ENCODE results near the gene PNMA6E.
"Not testable (repeated sequence)": the region's sequence is repeated elsewhere in the genome, so short reads cannot be mapped to it uniquely, and the experiment has no call there.

The PNMA6E gene

DNA sequence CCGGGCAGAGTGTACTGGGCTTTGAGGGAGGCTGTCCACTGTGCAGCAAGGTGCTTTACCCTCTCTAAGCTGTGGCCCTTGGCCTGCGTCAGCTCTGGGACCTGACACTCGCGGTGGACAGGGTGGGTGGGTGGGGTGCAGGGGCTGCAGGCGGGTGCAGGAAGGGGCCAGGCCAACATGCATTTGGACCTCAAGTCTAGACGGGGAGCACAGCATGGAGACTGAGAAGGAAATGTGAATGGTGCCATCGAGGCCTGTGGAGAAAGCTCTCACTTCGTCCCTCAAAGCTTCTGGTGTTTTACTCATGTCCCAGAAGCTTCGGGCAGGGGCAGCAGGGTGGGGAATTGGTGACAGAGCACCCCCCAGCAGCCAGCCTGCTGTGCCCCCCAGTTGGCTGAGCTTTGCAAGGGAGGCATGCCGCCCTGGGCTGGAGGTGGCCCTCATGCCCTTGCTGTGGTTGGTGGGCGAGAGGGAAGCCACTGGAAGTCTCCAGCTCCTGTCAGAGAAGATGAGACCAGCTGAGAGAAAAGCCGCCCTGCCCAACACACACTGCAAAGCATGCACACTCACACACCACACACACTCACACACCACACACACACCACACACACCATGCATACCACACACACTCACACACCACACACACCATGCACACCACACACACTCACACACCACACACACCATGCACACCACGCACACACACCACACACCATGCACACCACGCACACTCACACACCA lies 12.3 kb downstream of the PNMA6E start:
- no peak for TF ChIP-seq Cebpa-rat (IDR thresholded peaks at IDR 0.05)
- Histone ChIP-seq H3K9ac (no peak overlapping the region), H3K4me3 (no peak overlapping the region), H3K27ac (no peak overlapping the region), H4K20me1 (no peaks in the 10 kb centered on the region), H3K36me3 (no peaks in the 10 kb centered on the region), H3K9me3 (peaks cover 41% of the 10 kb centered on the region), H3K4me1 (peaks cover 2% of the 10 kb centered on the region), H3K4me2 (no peak overlapping the region), H3K27me3 (no peaks in the 10 kb centered on the region)

- no peaks in the 10 kb centered on the region for H3K36me3 ChIP-seq
- H3K9ac ChIP-seq: no peak overlapping the region
- no peaks in the 10 kb centered on the region for H3K27me3 ChIP-seq
- H3K4me3 ChIP-seq: no peak overlapping the region
- no peak overlapping the region for H3K27ac ChIP-seq
- no peaks in the 10 kb centered on the region for H4K20me1 ChIP-seq
- H3K9me3 ChIP-seq: peaks cover 48% of the 10 kb centered on the region
- H3K4me1 ChIP-seq: no peaks in the 10 kb centered on the region
- TF ChIP-seq Cebpa-rat (IDR thresholded peaks at IDR 0.05): no peak
- no peak overlapping the region for H3K4me2 ChIP-seq
Measured at GRCh38 chrX:153387987-153388721, 13.0 kb downstream of the PNMA6E start.

DNA sequence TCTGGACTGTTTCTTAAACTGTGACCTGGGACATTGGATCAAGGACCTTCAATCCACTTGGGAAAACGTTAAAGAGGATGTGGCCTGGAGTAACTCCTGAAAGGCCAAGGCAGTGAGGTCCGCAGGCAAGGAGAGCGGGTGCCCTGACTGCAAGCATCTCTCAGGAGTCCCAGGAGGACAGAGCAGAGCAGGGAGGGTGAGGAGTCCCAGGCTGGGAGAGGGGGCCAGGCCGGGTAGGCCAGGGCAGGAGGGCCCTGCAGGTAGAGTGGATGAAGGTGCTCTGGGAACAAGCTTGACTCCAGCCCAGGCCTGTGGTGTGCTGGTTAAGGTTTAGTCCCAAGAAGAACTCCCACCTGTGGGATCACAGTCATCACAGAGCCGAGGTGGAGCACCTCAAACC lies 13.8 kb downstream of the PNMA6E start:
- Histone ChIP-seq H3K9ac (no peak overlapping the region), H4K20me1 (no peaks in the 10 kb centered on the region), H3K27ac (no peak overlapping the region), H3K4me2 (no peak overlapping the region), H3K4me3 (no peak overlapping the region), H3K27me3 (no peaks in the 10 kb centered on the region), H3K9me3 (peaks cover 47% of the 10 kb centered on the region), H3K4me1 (no peaks in the 10 kb centered on the region), H3K36me3 (no peaks in the 10 kb centered on the region)
- TF ChIP-seq Cebpa-rat (IDR thresholded peaks at IDR 0.05): no peak

DNA sequence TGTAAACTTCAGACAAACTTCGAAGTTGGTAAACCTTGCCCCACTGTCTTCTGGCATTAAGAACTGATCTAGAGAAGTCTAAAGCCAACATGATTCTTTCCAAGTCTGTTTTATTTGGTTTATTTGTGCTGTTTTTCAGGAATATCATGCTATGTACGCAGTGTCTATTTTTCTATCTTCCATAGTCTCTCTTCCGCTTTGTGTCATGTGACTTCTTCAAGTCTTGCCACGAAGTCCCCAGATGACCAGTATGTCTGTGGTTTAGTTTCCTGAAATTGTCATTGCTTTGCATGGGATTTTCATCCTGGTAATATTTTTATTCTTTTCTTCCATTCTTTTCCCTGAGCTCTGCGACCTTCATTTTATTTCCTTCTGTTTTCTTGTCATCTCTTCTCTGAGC lies 15.1 kb downstream of the PNMA6E start:
- H3K4me3 ChIP-seq: no peak overlapping the region
- H3K27me3 ChIP-seq: no peaks in the 10 kb centered on the region; the same call in 1 of the 2 replicates
- H3K9me3 ChIP-seq: peaks cover 35% of the 10 kb centered on the region
- 0 out of 2 replicates have a peak, but pooled peaks cover 12% of the 10 kb centered on the region for H3K4me1 ChIP-seq
- no peak overlapping the region for H3K9ac ChIP-seq
- no peak overlapping the region for H3K4me2 ChIP-seq
- no peaks in the 10 kb centered on the region for H3K36me3 ChIP-seq
- no peak overlapping the region for H3K27ac ChIP-seq
- H4K20me1 ChIP-seq: peaks cover 2% of the 10 kb centered on the region; the same call in 1 of the 2 replicates
- no peak for TF ChIP-seq Cebpa-rat (IDR thresholded peaks at IDR 0.05)

- 0 out of 2 replicates have a peak, but pooled peaks cover 13% of the 10 kb centered on the region for H3K4me1 ChIP-seq
- not testable (repeated sequence) for H3K27me3 ChIP-seq, H3K4me2 ChIP-seq, H3K27ac ChIP-seq, H3K4me3 ChIP-seq, H3K36me3 ChIP-seq, H3K9ac ChIP-seq
- peaks cover 10% of the 10 kb centered on the region; the same call in 1 of the 2 replicates for H4K20me1 ChIP-seq
- peaks cover 24% of the 10 kb centered on the region for H3K9me3 ChIP-seq
Measured at GRCh38 chrX:153384973-153385372, 16.2 kb downstream of the PNMA6E start.

DNA sequence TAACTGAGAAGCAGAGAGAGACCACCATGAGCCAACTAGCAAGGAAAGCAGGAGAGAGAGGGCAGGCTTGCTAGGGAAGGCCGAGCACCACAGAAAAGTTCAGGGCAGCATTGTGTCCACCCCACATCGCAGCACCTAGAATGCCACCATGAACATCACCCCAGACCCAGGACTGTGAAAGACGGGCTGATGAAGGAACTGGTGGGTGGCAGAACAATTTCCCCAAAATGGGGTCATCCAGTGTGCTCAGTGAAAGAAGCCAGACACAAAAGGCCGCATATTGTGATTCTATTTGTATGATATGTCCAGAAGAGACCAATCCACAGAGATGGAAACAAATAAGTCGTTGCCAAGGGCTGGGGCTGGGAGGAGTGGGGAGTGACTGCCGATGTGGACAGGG lies 16.8 kb downstream of the PNMA6E start:
- Histone ChIP-seq H3K4me2 (no peak overlapping the region), H3K4me3 (no peak overlapping the region), H3K27me3 (peaks cover 13% of the 10 kb centered on the region), H3K27ac (no peak overlapping the region), H3K9ac (no peak overlapping the region), H4K20me1 (peaks cover 10% of the 10 kb centered on the region; the same call in 1 of the 2 replicates), H3K36me3 (no peaks in the 10 kb centered on the region), H3K9me3 (peaks cover 18% of the 10 kb centered on the region), H3K4me1 (0 out of 2 replicates have a peak, but pooled peaks cover 13% of the 10 kb centered on the region)
- no peak for TF ChIP-seq Cebpa-rat (IDR thresholded peaks at IDR 0.05)

DNA sequence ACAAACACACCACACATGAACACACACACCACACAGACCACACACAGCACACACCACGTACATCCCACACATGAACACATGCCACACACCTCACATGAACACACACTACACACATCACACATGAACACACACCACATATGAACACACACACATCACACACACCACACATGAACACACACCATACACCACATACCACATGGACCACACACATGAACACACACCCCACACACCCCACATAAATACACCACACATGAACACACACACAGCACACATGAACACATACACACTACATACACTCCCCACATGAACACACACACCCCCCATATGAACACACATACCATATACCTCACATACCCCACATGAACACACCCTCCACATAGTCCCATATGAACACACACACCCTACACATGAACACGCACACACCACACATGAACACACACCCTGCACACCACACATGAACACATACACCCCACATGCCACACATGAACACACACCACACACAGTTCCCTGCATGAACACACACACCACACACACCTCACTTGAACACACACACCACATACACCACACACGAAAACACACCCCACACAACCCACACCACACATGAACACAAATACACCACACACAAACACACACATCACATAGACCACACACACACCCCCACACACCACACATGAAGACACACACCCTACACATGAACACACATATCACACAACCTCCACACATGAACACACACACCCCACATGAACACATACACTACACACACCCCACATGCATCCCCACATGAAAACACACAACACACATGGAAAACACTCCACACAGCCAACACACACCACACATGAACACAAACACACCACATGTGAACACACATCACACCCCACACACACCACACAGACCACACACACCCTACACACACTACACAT lies 18.3 kb downstream of the PNMA6E start:
- Histone ChIP-seq H3K4me2 (no peak overlapping the region), H3K9ac (no peak overlapping the region), H3K4me3 (no peak overlapping the region), H3K27me3 (peaks cover 28% of the 10 kb centered on the region), H3K4me1 (0 out of 2 replicates have a peak, but pooled peaks cover 13% of the 10 kb centered on the region), H3K36me3 (no peaks in the 10 kb centered on the region), H3K9me3 (peaks cover 17% of the 10 kb centered on the region), H3K27ac (no peak overlapping the region), H4K20me1 (peaks cover 10% of the 10 kb centered on the region; the same call in 1 of the 2 replicates)
- no peak for TF ChIP-seq Cebpa-rat (IDR thresholded peaks at IDR 0.05)

GRCh38 chrX:153381684-153382532 lies 19.2 kb downstream of the PNMA6E start:
- no peak for TF ChIP-seq Cebpa-rat (IDR thresholded peaks at IDR 0.05)
- Histone ChIP-seq H3K27me3 (peaks cover 35% of the 10 kb centered on the region), H3K4me2 (0 out of 2 replicates have a peak overlapping the region, but pooled peaks have one; percentile 5), H3K9me3 (peaks cover 22% of the 10 kb centered on the region), H4K20me1 (peaks cover 10% of the 10 kb centered on the region; the same call in 1 of the 2 replicates), H3K36me3 (no peaks in the 10 kb centered on the region), H3K4me1 (0 out of 2 replicates have a peak, but pooled peaks cover 13% of the 10 kb centered on the region), H3K4me3 (no peak overlapping the region), H3K27ac (no peak overlapping the region), H3K9ac (no peak overlapping the region)

All from BLaER1 (cell line).